Measurements from ENCODE around the gene ADTRP. TPM values are rescaled to one million over a fixed set of nuclear protein-coding genes. Genes with fewer than 3 reads are reported as not detected.

ADTRP gene
- total RNA-seq, 2 donors from 2014 or later, result 0.74 to 1.0 TPM

DNA sequence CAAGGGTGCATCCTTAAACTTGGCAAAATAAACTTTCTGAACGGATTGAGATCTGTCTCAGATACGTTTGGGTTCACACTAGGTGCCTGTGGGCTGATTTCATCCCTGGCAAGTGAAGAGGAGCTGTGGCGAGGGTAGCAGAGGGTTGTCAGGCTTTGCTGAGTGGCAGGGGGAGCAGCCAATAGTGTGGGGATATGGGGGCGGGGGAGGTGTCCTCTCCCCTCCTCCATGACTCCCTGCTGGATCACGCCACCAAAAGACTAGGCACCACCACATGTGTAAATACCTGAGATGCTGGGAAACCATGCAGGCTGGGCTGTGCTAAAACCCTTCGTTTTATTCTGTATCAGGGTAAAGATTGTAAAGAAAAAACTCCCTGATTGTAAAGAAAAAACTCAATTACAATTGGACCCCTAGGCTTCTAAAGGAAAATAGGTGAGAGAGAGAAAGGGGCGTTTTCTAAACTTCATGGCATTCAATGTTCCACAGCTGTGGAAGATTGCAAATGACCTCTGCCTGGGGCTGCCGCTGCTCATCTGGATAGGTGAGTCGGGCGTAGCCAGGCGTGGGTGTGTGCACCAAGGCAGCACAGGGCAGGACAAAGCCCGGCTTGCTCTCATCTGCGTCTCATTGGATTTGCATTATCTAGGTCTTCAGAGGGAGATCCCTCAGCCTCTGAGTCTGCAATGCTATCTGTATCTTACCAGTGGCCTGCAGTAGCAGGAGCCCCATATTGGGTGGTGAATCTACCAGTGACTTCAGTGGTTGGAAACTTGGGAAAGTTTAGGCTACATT lies 26.9 kb upstream of the ADTRP start:
- DNase-seq (ENCODE audit: low spot score), result no peak
- no peaks in the 10 kb centered on the region for H3K9me3 ChIP-seq
- no peak overlapping the region for H3K4me3 ChIP-seq
- TF ChIP-seq, protein P1, sequence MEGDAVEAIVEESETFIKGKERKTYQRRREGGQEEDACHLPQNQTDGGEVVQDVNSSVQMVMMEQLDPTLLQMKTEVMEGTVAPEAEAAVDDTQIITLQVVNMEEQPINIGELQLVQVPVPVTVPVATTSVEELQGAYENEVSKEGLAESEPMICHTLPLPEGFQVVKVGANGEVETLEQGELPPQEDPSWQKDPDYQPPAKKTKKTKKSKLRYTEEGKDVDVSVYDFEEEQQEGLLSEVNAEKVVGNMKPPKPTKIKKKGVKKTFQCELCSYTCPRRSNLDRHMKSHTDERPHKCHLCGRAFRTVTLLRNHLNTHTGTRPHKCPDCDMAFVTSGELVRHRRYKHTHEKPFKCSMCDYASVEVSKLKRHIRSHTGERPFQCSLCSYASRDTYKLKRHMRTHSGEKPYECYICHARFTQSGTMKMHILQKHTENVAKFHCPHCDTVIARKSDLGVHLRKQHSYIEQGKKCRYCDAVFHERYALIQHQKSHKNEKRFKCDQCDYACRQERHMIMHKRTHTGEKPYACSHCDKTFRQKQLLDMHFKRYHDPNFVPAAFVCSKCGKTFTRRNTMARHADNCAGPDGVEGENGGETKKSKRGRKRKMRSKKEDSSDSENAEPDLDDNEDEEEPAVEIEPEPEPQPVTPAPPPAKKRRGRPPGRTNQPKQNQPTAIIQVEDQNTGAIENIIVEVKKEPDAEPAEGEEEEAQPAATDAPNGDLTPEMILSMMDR (IDR thresholded peaks at IDR 0.05), result no peak
- TF ChIP-seq POLR2A (IDR thresholded peaks at IDR 0.05) (no peak), POLR2AphosphoS5 (IDR thresholded peaks at IDR 0.05) (no peak)
- 90% methylated on average over 13 of the region's 13 CpGs for WGBS
- H3K27me3 ChIP-seq (replicated peaks; ENCODE audit: insufficient read depth), result no peaks in the 10 kb centered on the region
- no peaks in the 10 kb centered on the region for H3K4me1 ChIP-seq (replicated peaks)
- intact Hi-C loops (cut with DNase I), result no loop called here
- H3K27ac ChIP-seq, result no peak overlapping the region
- no peaks in the 10 kb centered on the region for H3K36me3 ChIP-seq

DNA sequence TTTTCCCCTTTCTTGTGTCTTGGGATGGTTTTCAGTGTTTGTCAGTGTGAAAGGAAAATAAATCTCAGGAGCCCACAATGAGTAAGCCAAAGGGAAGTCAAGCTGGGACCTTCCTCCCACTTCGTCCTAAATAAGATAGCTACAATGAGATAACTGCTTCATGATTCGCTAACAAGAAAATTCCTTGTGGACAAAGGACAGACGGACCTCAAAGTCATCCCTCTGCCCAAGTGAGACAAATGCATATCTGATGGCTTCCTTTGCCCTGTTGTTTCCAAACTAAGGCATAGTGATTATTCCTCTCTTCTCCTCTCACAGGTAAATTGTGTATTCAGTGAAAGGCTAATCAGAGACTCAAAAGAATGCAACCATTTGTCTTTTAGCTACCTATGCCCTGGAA lies 26.1 kb upstream of the ADTRP start:
- Histone ChIP-seq H3K27ac (no peak overlapping the region), H3K36me3 (no peaks in the 10 kb centered on the region), H3K9me3 (no peaks in the 10 kb centered on the region), H3K4me1 (replicated peaks) (no peaks in the 10 kb centered on the region), H3K4me3 (no peak overlapping the region), H3K27me3 (replicated peaks; ENCODE audit: insufficient read depth) (no peaks in the 10 kb centered on the region)
- intact Hi-C loops (cut with DNase I), result no loop called here
- TF ChIP-seq POLR2AphosphoS5 (IDR thresholded peaks at IDR 0.05), result no peak
- no peak for TF ChIP-seq POLR2A (IDR thresholded peaks at IDR 0.05)
- TF ChIP-seq, protein P1 (IDR thresholded peaks at IDR 0.05), result no peak
- no peak for DNase-seq (ENCODE audit: low spot score)
- WGBS, result 79% methylated on average over 3 of the region's 3 CpGs

DNA sequence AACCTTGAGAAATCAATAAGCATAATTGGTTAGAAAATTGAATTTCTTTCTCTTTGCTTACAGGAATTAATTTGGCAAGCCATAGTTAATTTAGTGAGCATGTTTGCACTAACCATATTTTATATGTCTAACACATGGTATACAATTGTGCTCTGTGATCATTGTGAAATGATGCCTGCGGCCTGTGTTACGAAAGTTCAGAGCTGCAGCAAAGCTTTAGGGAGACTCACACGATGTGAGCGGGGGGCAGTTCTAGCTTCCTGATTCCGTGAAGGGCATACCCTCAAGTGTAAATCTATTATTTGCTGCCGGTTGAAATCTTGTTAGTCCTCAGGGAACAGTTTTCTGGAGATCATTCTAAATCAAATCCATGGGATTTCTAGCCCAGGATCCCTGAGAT lies 25.5 kb upstream of the ADTRP start:
- 85% methylated on average over 6 of the region's 6 CpGs for WGBS
- Histone ChIP-seq H3K9me3 (no peaks in the 10 kb centered on the region), H3K27me3 (replicated peaks; ENCODE audit: insufficient read depth) (no peaks in the 10 kb centered on the region), H3K4me3 (no peak overlapping the region), H3K4me1 (replicated peaks) (no peaks in the 10 kb centered on the region), H3K27ac (no peak overlapping the region), H3K36me3 (no peaks in the 10 kb centered on the region)
- no peak for DNase-seq (ENCODE audit: low spot score)
- TF ChIP-seq POLR2A (IDR thresholded peaks at IDR 0.05), result no peak
- TF ChIP-seq, protein P1 (IDR thresholded peaks at IDR 0.05), result no peak
- TF ChIP-seq POLR2AphosphoS5 (IDR thresholded peaks at IDR 0.05), result no peak
- intact Hi-C loops (cut with DNase I), result no loop called here

DNA sequence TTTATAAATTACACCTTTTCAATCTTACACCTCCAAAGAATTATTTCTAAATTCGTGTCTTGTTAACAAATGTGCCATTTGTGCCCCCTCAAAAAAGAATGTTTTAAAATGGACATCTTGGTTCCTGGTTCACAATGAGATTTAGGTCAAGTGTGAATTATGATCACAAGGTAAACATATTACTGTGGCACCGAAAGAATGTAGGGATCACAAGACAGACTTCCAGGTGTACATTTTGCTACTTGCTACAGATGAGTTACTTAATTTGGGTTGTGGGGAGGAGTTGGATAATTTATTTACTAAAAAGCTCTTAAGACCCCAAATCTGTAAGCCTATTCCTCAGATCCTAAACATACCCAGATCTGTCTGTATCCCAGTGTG lies 25.0 kb upstream of the ADTRP start:
- intact Hi-C loops (cut with DNase I), result no loop called here
- Histone ChIP-seq H3K27ac (no peak overlapping the region), H3K9me3 (no peaks in the 10 kb centered on the region), H3K36me3 (no peaks in the 10 kb centered on the region), H3K4me3 (no peak overlapping the region), H3K27me3 (replicated peaks; ENCODE audit: insufficient read depth) (no peaks in the 10 kb centered on the region), H3K4me1 (replicated peaks) (no peaks in the 10 kb centered on the region)
- WGBS, result 63% methylated on average over 2 of the region's 2 CpGs
- TF ChIP-seq POLR2A (IDR thresholded peaks at IDR 0.05), result no peak
- no peak for TF ChIP-seq POLR2AphosphoS5 (IDR thresholded peaks at IDR 0.05)
- TF ChIP-seq, protein P1 (IDR thresholded peaks at IDR 0.05), result no peak
- DNase-seq (ENCODE audit: low spot score), result no peak
